ENCODE data around the gene SLAMF8. TPM values are rescaled to one million over a fixed set of nuclear protein-coding genes. Genes with fewer than 3 reads are reported as not detected.

Gene SLAMF8
- total RNA-seq, 1 experiment from 2014 or later, result not detected

GRCh38 chr1:159795534-159795933, 31.1 kb upstream of the SLAMF8 start:
- no peak overlapping the region for H3K4ac ChIP-seq (ENCODE audit: low read depth, low read length)
- H4K5ac ChIP-seq (ENCODE audit: insufficient read length, low read depth, low read length), result no peak overlapping the region
- no peaks in the 10 kb centered on the region for H3K4me1 ChIP-seq (ENCODE audit: insufficient read depth, low read length)
- no peak overlapping the region for H3T11ph ChIP-seq (ENCODE audit: low read length)
- H3K18ac ChIP-seq (ENCODE audit: insufficient read length, low read depth, low read length), result no peak overlapping the region
- no peak overlapping the region for H2BK20ac ChIP-seq (ENCODE audit: low read depth, low read length, poor library complexity, severe bottlenecking)
- H3K23me2 ChIP-seq (ENCODE audit: insufficient read length, low read depth, low read length, poor library complexity, severe bottlenecking), result no peaks in the 10 kb centered on the region
- no peak overlapping the region for H3K4me3 Mint-ChIP-seq
- no peak overlapping the region for H3K56ac ChIP-seq (ENCODE audit: insufficient read length, low read depth, low read length)
- TF ChIP-seq CTCF (conservative IDR thresholded peaks at IDR 0.05), result no peak
- no peaks in the 10 kb centered on the region for H3K9me3 ChIP-seq (ENCODE audit: control insufficient read depth, low read depth, low read length)
- H4K20me1 ChIP-seq (ENCODE audit: control insufficient read depth, insufficient read depth, insufficient read length), result no peaks in the 10 kb centered on the region
- H3K23ac ChIP-seq (ENCODE audit: insufficient read length, low read depth, low read length), result no peak overlapping the region
- H2AK5ac ChIP-seq (ENCODE audit: insufficient read length, low read length), result no peak overlapping the region
- H3K27me3 Mint-ChIP-seq (ENCODE audit: low read depth), result peaks cover 4% of the 10 kb centered on the region
- no peak overlapping the region for H3K27ac ChIP-seq (ENCODE audit: insufficient read length, low read depth, low read length)
- H3K9ac ChIP-seq (ENCODE audit: extremely low read depth, insufficient read length, low read length), result no peak overlapping the region
- no peak overlapping the region for H3K14ac ChIP-seq (ENCODE audit: insufficient read depth, low read length)
- no peak overlapping the region for H2BK120ac ChIP-seq (ENCODE audit: low read depth, low read length, poor library complexity, severe bottlenecking)
- no peak overlapping the region for H4K91ac ChIP-seq (ENCODE audit: insufficient read length, low read depth, low read length)
- H2BK5ac ChIP-seq (ENCODE audit: insufficient read length, low read length), result no peak overlapping the region
- H2BK15ac ChIP-seq (ENCODE audit: low read depth, low read length), result no peak overlapping the region
- no peaks in the 10 kb centered on the region for H3K36me3 Mint-ChIP-seq (ENCODE audit: insufficient read depth in 1 of 3, low read depth in 3 of 3)
- no peak overlapping the region for H4K8ac ChIP-seq (replicated peaks; ENCODE audit: insufficient read length, low read depth, low read length)
- H3K79me1 ChIP-seq (ENCODE audit: insufficient read depth, low read depth, low read length, poor library complexity, severe bottlenecking), result no peaks in the 10 kb centered on the region
- H3K9me3 Mint-ChIP-seq, result no peaks in the 10 kb centered on the region
- peaks cover 0 to 2% of the 10 kb centered on the region in 2 experiments; a peak in 1 of 4 replicates for H3K4me1 Mint-ChIP-seq
- no peak overlapping the region for H2AFZ ChIP-seq (ENCODE audit: low read length)
- DNase-seq, result no peak
- H3K27ac Mint-ChIP-seq, result no peak overlapping the region
- H3K4me2 ChIP-seq (ENCODE audit: insufficient read depth, insufficient read length, low read length), result no peak overlapping the region
- H2BK12ac ChIP-seq (ENCODE audit: insufficient read length, low read depth, low read length), result no peak overlapping the region
- no peaks in the 10 kb centered on the region for H3K27me3 ChIP-seq (ENCODE audit: insufficient read depth, low read length)
- no CpG with 5 or more reads among the region's 5 CpGs for WGBS (ENCODE audit: extremely low coverage, insufficient read length, low lambda C conversion rate)
- H3K79me2 ChIP-seq (ENCODE audit: insufficient read depth, low read length), result no peaks in the 10 kb centered on the region
